A673 (cell line): ENCODE measurements around the gene MLN. TPM values are rescaled to one million over a fixed set of nuclear protein-coding genes. Genes with fewer than 3 reads are reported as not detected.

Source experiments
- BruUV-seq: library from RNA; stranded (reverse); fragments of 400-500 nt; replicated peaks from 2 replicates; lab custom pipeline; 2021; lab: Mats Ljungman, UMichigan
- CTCF ChIA-PET: fragments of 300-600 bp; sonication (Branson Sonifier 250); formaldehyde crosslinking; loops from one replicate; lab custom pipeline; 2022; ENCODE audit warnings: antibody characterized with exemption; lab: Charles Lee
- POLR2A ChIA-PET: fragments of 300-600 bp; sonication (Branson Sonifier 250); formaldehyde crosslinking; loops from one replicate; lab custom pipeline; 2022; ENCODE audit warnings: antibody characterized with exemption; ENCODE audit not compliant: low non-redundant PET; lab: Charles Lee
- DNase-seq: peaks from one replicate; pipeline ENCODE4 v3.0.0-alpha.2; 2015; ENCODE audit warnings: low spot score
- H3K27ac ChIP-seq: fragments of 200-600 bp; sonication (generic); 2 replicates; pipeline ENCODE4 v1.5.1; 2016; ENCODE audit warnings: mixed run types, low read depth, mild to moderate bottlenecking, mixed read lengths, antibody characterized with exemption, low read length; ENCODE audit not compliant: poor library complexity, severe bottlenecking
- H3K27me3 ChIP-seq: fragments of 200-600 bp; sonication (generic); replicated peaks from 2 replicates; pipeline ENCODE4 v1.6.1; 2017; ENCODE audit warnings: mixed run types, low read depth, mild to moderate bottlenecking, mixed read lengths, antibody characterized with exemption, low read length; ENCODE audit not compliant: insufficient read depth, poor library complexity
- H3K36me3 ChIP-seq: fragments of 200-600 bp; sonication (generic); 2 replicates; pipeline ENCODE4 v1.6.1; 2016; ENCODE audit warnings: mixed run types, mild to moderate bottlenecking, mixed read lengths, antibody characterized with exemption, low read length; ENCODE audit not compliant: insufficient read depth, poor library complexity, severe bottlenecking
- H3K4me1 ChIP-seq: fragments of 200-600 bp; sonication (generic); 2 replicates; pipeline ENCODE4 v1.6.1; 2017; ENCODE audit warnings: mixed run types, mild to moderate bottlenecking, mixed read lengths, antibody characterized with exemption, low read length; ENCODE audit not compliant: insufficient read depth, poor library complexity, severe bottlenecking
- H3K4me3 ChIP-seq: fragments of 200-600 bp; sonication (generic); 2 replicates; pipeline ENCODE4 v1.5.1; 2016; ENCODE audit warnings: low read depth, mixed run types, mild to moderate bottlenecking, mixed read lengths, low read length; ENCODE audit not compliant: poor library complexity, severe bottlenecking
- H3K9me3 ChIP-seq: fragments of 200-600 bp; sonication (generic); 2 replicates; pipeline ENCODE4 v1.6.1; 2016; ENCODE audit warnings: mixed run types, low read depth, mild to moderate bottlenecking, mixed read lengths, antibody characterized with exemption, low read length; ENCODE audit not compliant: poor library complexity, severe bottlenecking
- CTCF ChIP-seq: fragments of 300-800, 200-600 bp; sonication (generic); conservative IDR thresholded peaks from 2 replicates; pipeline ENCODE4 v1.5.1; 2017; ENCODE audit warnings: low read depth, mild to moderate bottlenecking, antibody characterized with exemption, low read length, moderate library complexity, mixed read lengths
- EZH2 ChIP-seq: fragments of 200-600 bp; sonication (generic); IDR thresholded peaks from 2 replicates; pipeline ENCODE4 v1.6.1; 2017; ENCODE audit warnings: borderline replicate concordance, low read depth, mild to moderate bottlenecking, mixed read lengths, antibody characterized with exemption, low read length; ENCODE audit not compliant: poor library complexity, severe bottlenecking
- intact Hi-C: fragments of 100-400 bp; cut with micrococcal nuclease; formaldehyde crosslinking; loops from one replicate; pipeline ENCODE4 v1.10.0; 2022; ENCODE audit not compliant: unreplicated experiment
- total RNA-seq: library from RNA; stranded (reverse); gene quantifications from 2 replicates; pipeline ENCODE4 v1.2.3, GENCODE V29; 2021

The MLN gene
- total RNA-seq, 1 experiment from 2014 or later, result not detected

- Histone ChIP-seq H3K36me3 (no peaks in the 10 kb centered on the region), H3K27ac (no peak overlapping the region), H3K9me3 (no peaks in the 10 kb centered on the region), H3K4me1 (peaks cover 35% of the 10 kb centered on the region), H3K27me3 (no peaks in the 10 kb centered on the region), H3K4me3 (no peak overlapping the region)
- intact Hi-C loops, result no loop called here
- DNase-seq, result peak; percentile 74
- ChIA-PET POLR2A (no interaction called here), CTCF (interaction anchor here (0.7 kb wide), 1 partner anchor 1367 kb away, joined by 3 read pairs; no protein-coding TSS in a partner anchor)
- no TSS peak for BruUV-seq
- TF ChIP-seq EZH2, result no peak
- no peak for TF ChIP-seq CTCF
Observed at GRCh38 chr6:33812669-33813068, 8.9 kb upstream of the MLN start.

- Histone ChIP-seq H3K9me3 (no peaks in the 10 kb centered on the region), H3K27me3 (no peaks in the 10 kb centered on the region), H3K4me1 (peaks cover 35% of the 10 kb centered on the region), H3K36me3 (no peaks in the 10 kb centered on the region), H3K27ac (no peak overlapping the region), H3K4me3 (no peak overlapping the region)
- CTCF ChIA-PET, result no interaction called here
- intact Hi-C loops, result no loop called here
- no TSS peak for BruUV-seq
- POLR2A ChIA-PET, result interaction anchor here (0.7 kb wide), 1 partner anchor 1519 kb away, joined by 3 read pairs; no protein-coding TSS in a partner anchor
- TF ChIP-seq EZH2 (no peak), CTCF (no peak)
- DNase-seq, result no peak
Observed at GRCh38 chr6:33809594-33809993, 5.8 kb upstream of the MLN start.

- peak; percentile 55 for DNase-seq
- BruUV-seq, result no TSS peak
- no peaks in the 10 kb centered on the region for H3K27me3 ChIP-seq
- no peaks in the 10 kb centered on the region for H3K36me3 ChIP-seq
- ChIA-PET CTCF (no interaction called here), POLR2A (interaction anchor here (0.7 kb wide), 1 partner anchor 1520 kb away, joined by 3 read pairs; no protein-coding TSS in a partner anchor)
- H3K4me1 ChIP-seq, result peaks cover 32% of the 10 kb centered on the region
- intact Hi-C loops, result no loop called here
- H3K9me3 ChIP-seq, result no peaks in the 10 kb centered on the region
- H3K27ac ChIP-seq, result no peak overlapping the region
- TF ChIP-seq CTCF (no peak), EZH2 (no peak)
- no peak overlapping the region for H3K4me3 ChIP-seq
Observed at GRCh38 chr6:33808641-33809180, 4.9 kb upstream of the MLN start.
